Upper lobe of left lung (tissue), 4 donors: ENCODE results near the gene FOXO6.

Experiments used
- POLR2A ChIP-seq, 4 donors: fragments of 450-650 bp; IDR thresholded peaks; one replicate each; pipeline ENCODE4 v1.5.1; 2016 to 2017; ENCODE audit warnings: antibody characterized with exemption in 4 of 4, mild to moderate bottlenecking in 2 of 4
- POLR2AphosphoS5 ChIP-seq, 2 donors: sonication (generic); formaldehyde crosslinking; IDR thresholded peaks; one replicate each; pipeline ENCODE4 v1.5.1; 2017; ENCODE audit warnings: antibody characterized with exemption in 2 of 2
- TF ChIP-seq, protein P1 (sequence below), 6 experiments: fragments of 450-650 bp in 4 of 6; fragments of 200-600 bp in 2 of 6; sonication (generic) in 2 of 6; IDR thresholded peaks; one replicate each; pipeline ENCODE4 v1.5.1; 2016 to 2019; ENCODE audit warnings: antibody characterized with exemption in 6 of 6

GRCh38 chr1:41384579-41384978 is 23.3 kb downstream of the FOXO6 start:
- TF ChIP-seq POLR2AphosphoS5 (IDR thresholded peaks at IDR 0.05) = no peak
- TF ChIP-seq, protein P1, sequence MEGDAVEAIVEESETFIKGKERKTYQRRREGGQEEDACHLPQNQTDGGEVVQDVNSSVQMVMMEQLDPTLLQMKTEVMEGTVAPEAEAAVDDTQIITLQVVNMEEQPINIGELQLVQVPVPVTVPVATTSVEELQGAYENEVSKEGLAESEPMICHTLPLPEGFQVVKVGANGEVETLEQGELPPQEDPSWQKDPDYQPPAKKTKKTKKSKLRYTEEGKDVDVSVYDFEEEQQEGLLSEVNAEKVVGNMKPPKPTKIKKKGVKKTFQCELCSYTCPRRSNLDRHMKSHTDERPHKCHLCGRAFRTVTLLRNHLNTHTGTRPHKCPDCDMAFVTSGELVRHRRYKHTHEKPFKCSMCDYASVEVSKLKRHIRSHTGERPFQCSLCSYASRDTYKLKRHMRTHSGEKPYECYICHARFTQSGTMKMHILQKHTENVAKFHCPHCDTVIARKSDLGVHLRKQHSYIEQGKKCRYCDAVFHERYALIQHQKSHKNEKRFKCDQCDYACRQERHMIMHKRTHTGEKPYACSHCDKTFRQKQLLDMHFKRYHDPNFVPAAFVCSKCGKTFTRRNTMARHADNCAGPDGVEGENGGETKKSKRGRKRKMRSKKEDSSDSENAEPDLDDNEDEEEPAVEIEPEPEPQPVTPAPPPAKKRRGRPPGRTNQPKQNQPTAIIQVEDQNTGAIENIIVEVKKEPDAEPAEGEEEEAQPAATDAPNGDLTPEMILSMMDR (IDR thresholded peaks at IDR 0.05) = no peak
- no peak for TF ChIP-seq POLR2A (IDR thresholded peaks at IDR 0.05)
